ENCODE measurements around the gene KLHDC9.
A peak's percentile ranks its signal among the peaks of the same experiment; 100 is the strongest.

GRCh38 chr1:161131523-161132409, 33.6 kb downstream of the KLHDC9 start:
- TF ChIP-seq CTCF (IDR thresholded peaks at IDR 0.05) = no peak
- TF ChIP-seq POLR2A (IDR thresholded peaks at IDR 0.05) = no peak
- peak in 1 of 2 donors; percentile 22 for TF ChIP-seq EP300 (IDR thresholded peaks at IDR 0.05)

Data from tibial nerve (tissue), 4 donors.